ENCODE data around the gene HPF1. TPM values are rescaled to one million over a fixed set of nuclear protein-coding genes. Genes with fewer than 3 reads are reported as not detected.

HPF1 gene
- total RNA-seq, 1 experiment from 2014 or later, result 34.3 TPM

DNA sequence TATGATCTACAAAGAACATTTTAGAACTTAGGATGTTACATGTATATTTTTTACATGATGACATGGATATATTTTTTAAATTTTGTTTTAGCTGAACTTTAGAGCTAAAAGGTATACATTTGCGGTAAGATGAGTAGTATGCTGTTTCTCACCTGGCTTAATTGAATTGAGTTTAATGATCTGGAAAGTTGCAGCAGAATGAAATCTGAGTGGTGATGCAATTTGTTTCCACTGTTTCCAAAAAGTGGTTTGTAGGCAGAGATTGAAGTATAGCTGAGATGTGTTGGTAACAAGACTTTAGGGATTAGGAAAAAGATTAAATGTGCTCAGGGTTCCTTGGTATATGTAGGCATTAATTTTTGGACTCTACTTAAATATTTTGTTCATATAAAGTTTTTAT lies 68.1 kb downstream of the HPF1 start (continued):
- no peak for TF ChIP-seq ATF1 (CRISPR knock-in tag; IDR thresholded peaks at IDR 0.05)
- no peak for TF ChIP-seq NFATC4 (CRISPR knock-in tag; IDR thresholded peaks at IDR 0.05)
- TF ChIP-seq, protein P1, sequence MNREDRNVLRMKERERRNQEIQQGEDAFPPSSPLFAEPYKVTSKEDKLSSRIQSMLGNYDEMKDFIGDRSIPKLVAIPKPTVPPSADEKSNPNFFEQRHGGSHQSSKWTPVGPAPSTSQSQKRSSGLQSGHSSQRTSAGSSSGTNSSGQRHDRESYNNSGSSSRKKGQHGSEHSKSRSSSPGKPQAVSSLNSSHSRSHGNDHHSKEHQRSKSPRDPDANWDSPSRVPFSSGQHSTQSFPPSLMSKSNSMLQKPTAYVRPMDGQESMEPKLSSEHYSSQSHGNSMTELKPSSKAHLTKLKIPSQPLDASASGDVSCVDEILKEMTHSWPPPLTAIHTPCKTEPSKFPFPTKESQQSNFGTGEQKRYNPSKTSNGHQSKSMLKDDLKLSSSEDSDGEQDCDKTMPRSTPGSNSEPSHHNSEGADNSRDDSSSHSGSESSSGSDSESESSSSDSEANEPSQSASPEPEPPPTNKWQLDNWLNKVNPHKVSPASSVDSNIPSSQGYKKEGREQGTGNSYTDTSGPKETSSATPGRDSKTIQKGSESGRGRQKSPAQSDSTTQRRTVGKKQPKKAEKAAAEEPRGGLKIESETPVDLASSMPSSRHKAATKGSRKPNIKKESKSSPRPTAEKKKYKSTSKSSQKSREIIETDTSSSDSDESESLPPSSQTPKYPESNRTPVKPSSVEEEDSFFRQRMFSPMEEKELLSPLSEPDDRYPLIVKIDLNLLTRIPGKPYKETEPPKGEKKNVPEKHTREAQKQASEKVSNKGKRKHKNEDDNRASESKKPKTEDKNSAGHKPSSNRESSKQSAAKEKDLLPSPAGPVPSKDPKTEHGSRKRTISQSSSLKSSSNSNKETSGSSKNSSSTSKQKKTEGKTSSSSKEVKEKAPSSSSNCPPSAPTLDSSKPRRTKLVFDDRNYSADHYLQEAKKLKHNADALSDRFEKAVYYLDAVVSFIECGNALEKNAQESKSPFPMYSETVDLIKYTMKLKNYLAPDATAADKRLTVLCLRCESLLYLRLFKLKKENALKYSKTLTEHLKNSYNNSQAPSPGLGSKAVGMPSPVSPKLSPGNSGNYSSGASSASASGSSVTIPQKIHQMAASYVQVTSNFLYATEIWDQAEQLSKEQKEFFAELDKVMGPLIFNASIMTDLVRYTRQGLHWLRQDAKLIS (CRISPR knock-in tag; IDR thresholded peaks at IDR 0.05; ENCODE audit: borderline replicate concordance), result no peak
- TF ChIP-seq, protein P2, sequence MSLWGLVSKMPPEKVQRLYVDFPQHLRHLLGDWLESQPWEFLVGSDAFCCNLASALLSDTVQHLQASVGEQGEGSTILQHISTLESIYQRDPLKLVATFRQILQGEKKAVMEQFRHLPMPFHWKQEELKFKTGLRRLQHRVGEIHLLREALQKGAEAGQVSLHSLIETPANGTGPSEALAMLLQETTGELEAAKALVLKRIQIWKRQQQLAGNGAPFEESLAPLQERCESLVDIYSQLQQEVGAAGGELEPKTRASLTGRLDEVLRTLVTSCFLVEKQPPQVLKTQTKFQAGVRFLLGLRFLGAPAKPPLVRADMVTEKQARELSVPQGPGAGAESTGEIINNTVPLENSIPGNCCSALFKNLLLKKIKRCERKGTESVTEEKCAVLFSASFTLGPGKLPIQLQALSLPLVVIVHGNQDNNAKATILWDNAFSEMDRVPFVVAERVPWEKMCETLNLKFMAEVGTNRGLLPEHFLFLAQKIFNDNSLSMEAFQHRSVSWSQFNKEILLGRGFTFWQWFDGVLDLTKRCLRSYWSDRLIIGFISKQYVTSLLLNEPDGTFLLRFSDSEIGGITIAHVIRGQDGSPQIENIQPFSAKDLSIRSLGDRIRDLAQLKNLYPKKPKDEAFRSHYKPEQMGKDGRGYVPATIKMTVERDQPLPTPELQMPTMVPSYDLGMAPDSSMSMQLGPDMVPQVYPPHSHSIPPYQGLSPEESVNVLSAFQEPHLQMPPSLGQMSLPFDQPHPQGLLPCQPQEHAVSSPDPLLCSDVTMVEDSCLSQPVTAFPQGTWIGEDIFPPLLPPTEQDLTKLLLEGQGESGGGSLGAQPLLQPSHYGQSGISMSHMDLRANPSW (CRISPR knock-in tag; conservative IDR thresholded peaks at IDR 0.05; ENCODE audit: low read depth), result no peak
- TF ChIP-seq, protein P3, sequence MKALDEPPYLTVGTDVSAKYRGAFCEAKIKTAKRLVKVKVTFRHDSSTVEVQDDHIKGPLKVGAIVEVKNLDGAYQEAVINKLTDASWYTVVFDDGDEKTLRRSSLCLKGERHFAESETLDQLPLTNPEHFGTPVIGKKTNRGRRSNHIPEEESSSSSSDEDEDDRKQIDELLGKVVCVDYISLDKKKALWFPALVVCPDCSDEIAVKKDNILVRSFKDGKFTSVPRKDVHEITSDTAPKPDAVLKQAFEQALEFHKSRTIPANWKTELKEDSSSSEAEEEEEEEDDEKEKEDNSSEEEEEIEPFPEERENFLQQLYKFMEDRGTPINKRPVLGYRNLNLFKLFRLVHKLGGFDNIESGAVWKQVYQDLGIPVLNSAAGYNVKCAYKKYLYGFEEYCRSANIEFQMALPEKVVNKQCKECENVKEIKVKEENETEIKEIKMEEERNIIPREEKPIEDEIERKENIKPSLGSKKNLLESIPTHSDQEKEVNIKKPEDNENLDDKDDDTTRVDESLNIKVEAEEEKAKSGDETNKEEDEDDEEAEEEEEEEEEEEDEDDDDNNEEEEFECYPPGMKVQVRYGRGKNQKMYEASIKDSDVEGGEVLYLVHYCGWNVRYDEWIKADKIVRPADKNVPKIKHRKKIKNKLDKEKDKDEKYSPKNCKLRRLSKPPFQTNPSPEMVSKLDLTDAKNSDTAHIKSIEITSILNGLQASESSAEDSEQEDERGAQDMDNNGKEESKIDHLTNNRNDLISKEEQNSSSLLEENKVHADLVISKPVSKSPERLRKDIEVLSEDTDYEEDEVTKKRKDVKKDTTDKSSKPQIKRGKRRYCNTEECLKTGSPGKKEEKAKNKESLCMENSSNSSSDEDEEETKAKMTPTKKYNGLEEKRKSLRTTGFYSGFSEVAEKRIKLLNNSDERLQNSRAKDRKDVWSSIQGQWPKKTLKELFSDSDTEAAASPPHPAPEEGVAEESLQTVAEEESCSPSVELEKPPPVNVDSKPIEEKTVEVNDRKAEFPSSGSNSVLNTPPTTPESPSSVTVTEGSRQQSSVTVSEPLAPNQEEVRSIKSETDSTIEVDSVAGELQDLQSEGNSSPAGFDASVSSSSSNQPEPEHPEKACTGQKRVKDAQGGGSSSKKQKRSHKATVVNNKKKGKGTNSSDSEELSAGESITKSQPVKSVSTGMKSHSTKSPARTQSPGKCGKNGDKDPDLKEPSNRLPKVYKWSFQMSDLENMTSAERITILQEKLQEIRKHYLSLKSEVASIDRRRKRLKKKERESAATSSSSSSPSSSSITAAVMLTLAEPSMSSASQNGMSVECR (CRISPR knock-in tag; IDR thresholded peaks at IDR 0.05; ENCODE audit: borderline replicate concordance), result no peak

DNA sequence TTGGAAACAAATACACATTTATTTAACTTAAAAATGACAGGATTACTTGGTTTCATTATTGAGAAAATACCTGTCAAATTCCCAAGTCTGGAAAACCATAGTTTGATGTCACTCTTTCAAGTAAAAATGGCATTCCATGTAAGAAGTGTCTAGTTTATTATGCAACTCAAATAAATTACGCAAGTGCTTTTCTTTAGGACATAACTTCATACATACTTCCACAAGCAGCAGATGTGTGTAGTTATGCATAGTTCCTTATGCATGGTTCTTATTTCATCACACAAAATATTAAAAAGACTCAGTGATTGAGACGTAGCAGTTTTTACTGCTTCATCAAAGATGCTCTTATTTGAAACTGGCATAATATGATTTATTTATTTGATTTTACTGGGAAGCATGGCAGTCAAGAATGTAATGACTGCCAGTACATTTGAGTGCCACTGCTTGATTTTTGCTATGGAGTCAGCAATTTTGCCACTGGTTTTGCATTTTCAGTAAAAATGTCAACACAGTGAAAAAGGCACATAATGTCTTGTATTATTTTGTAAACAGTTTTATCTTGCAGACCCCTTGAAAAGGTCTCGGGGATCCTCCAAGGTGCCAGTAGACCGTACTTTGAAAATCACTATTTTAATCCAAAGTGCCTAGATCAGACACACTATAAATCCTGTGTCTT lies 75.2 kb downstream of the HPF1 start:
- ChIA-PET POLR2A (no interaction called here), CTCF (no interaction called here)
- Mint-ChIP-seq H3K27me3 (ENCODE audit: low read depth) (no peaks in the 10 kb centered on the region), H3K4me1 (no peaks in the 10 kb centered on the region), H3K27ac (no peak overlapping the region), H3K36me3 (peaks cover 25% of the 10 kb centered on the region), H3K9me3 (peaks cover 20% of the 10 kb centered on the region), H3K4me3 (no peak overlapping the region)
- DNase-seq (ENCODE audit: low spot score), result no peak
- no peak for ATAC-seq
- TF ChIP-seq, protein P4, sequence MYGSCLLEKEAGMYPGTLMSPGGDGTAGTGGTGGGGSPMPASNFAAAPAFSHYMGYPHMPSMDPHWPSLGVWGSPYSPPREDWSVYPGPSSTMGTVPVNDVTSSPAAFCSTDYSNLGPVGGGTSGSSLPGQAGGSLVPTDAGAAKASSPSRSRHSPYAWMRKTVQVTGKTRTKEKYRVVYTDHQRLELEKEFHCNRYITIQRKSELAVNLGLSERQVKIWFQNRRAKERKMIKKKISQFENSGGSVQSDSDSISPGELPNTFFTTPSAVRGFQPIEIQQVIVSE (CRISPR knock-in tag; IDR thresholded peaks at IDR 0.05; ENCODE audit: borderline replicate concordance), result no peak

Other genes starting within 250 kb of the HPF1 start
- gene NEK1, start 145.4 kb downstream of the HPF1 start, total RNA-seq (2021), result 10.3 to 12.8 TPM (median 12.7 TPM) in 3 replicates
- gene CLCN3, start 137.4 kb downstream of the HPF1 start, total RNA-seq (2021), result 29.1 to 30.3 TPM (median 30.0 TPM) in 3 replicates